Upper lobe of left lung (tissue), 6 donors: ENCODE results near the gene FAM131B. TPM values are rescaled to one million over a fixed set of nuclear protein-coding genes. Genes with fewer than 3 reads are reported as not detected.

Experiments used
- ATAC-seq, 2 donors: fragments of 200-7000 bp; cut with Tn5 transposase; one replicate each; pipeline ENCODE4 v1.9.1; 2022; ENCODE audit warnings: mild to moderate bottlenecking in 2 of 2, moderate library complexity in 2 of 2; ENCODE audit not compliant: low FRiP score in 2 of 2
- DNase-seq, 2 donors: peaks; one replicate each; pipeline ENCODE4 v3.0.0-alpha.2; 2019 to 2020
- H3K27ac ChIP-seq, 4 donors: fragments of 200-600 bp; sonication (generic); one replicate each; pipeline ENCODE4 v1.5.1; 2016 to 2019
- H3K27me3 ChIP-seq, 4 donors: fragments of 200-600 bp; sonication (generic); one replicate each; pipeline ENCODE4 v1.5.1; 2017 to 2019
- H3K36me3 ChIP-seq, 4 donors: fragments of 200-600 bp; sonication (generic); one replicate each; pipeline ENCODE4 v1.5.1; 2016 to 2019
- H3K4me1 ChIP-seq, 4 donors: fragments of 200-600 bp; sonication (generic); one replicate each; pipeline ENCODE4 v1.5.1; 2018 to 2019
- H3K4me3 ChIP-seq, 4 donors: fragments of 200-600 bp; sonication (generic); one replicate each; pipeline ENCODE4 v1.5.1; 2017 to 2019; ENCODE audit warnings: mild to moderate bottlenecking in 2 of 4, moderate library complexity in 1 of 4
- H3K9me3 ChIP-seq, 4 donors: fragments of 200-600 bp; sonication (generic); one replicate each; pipeline ENCODE4 v1.5.1; 2018 to 2019
- CTCF ChIP-seq, 6 experiments: fragments of 450-650 bp in 4 of 6; fragments of 200-600 bp in 2 of 6; sonication (generic) in 2 of 6; IDR thresholded peaks; one replicate each; pipeline ENCODE4 v1.5.1; 2016 to 2019; ENCODE audit warnings: antibody characterized with exemption in 6 of 6
- EP300 ChIP-seq, 4 donors: sonication (generic); formaldehyde crosslinking; IDR thresholded peaks; one replicate each; pipeline ENCODE4 v1.5.1; 2017; ENCODE audit warnings: antibody characterized with exemption in 4 of 4, control low read depth in 2 of 4
- POLR2A ChIP-seq, 4 donors: fragments of 450-650 bp; IDR thresholded peaks; one replicate each; pipeline ENCODE4 v1.5.1; 2016 to 2017; ENCODE audit warnings: antibody characterized with exemption in 4 of 4, mild to moderate bottlenecking in 2 of 4
- POLR2AphosphoS5 ChIP-seq, 2 donors: sonication (generic); formaldehyde crosslinking; IDR thresholded peaks; one replicate each; pipeline ENCODE4 v1.5.1; 2017; ENCODE audit warnings: antibody characterized with exemption in 2 of 2
- WGBS, 2 donors: methylation state at CpG; one replicate each; pipeline ENCODE4 v1.1.5; 2017 to 2018; 5-methylcytosine and 5-hydroxymethylcytosine counted together
- total RNA-seq, 6 donors: library from RNA; depleted of rRNA in 4 of 6; stranded (reverse); fragments of >200 nt in 4 of 6; gene quantifications; one replicate each; pipeline versions ENCODE4 v1.1.0 to v1.2.1, GENCODE V29; 2016 to 2021
- donor health status: DM: no; HTN: no; CAD: no; lungs with moderate emphysema.
- donor health status: DM: no; HTN: yes; CAD: no; lungs with severe emphysema.

FAM131B gene
- total RNA-seq, 6 donors from 2014 or later = 0.59 to 5.7 (median 0.67) TPM; not detected in 1

- Histone ChIP-seq H3K36me3 (peaks cover 25 to 68% (median 53%) of the 10 kb centered on the region in 4 donors), H3K4me3 (no peak overlapping the region), H3K9me3 (no peaks in the 10 kb centered on the region), H3K27ac (peak overlapping the region in 3 of 4 donors; percentile 13 to 39 (median 20)), H3K27me3 (no peaks in the 10 kb centered on the region), H3K4me1 (peaks cover 62 to 99% (median 76%) of the 10 kb centered on the region in 4 donors)
- 84% methylated on average over 8 to 10 of the region's 10 CpGs for WGBS, 2 donors
- ATAC-seq (no peak), DNase-seq (no peak)
- TF ChIP-seq CTCF (IDR thresholded peaks at IDR 0.05) = no peak
- TF ChIP-seq POLR2AphosphoS5 (IDR thresholded peaks at IDR 0.05) = no peak
- no peak for TF ChIP-seq POLR2A (IDR thresholded peaks at IDR 0.05)
- TF ChIP-seq EP300 (IDR thresholded peaks at IDR 0.05) = no peak
Measured at GRCh38 chr7:143388051-143388450, 25.5 kb upstream of the FAM131B start.

- peaks cover 62 to 99% (median 78%) of the 10 kb centered on the region in 4 donors for H3K4me1 ChIP-seq
Measured at GRCh38 chr7:143387156-143387975, 24.9 kb upstream of the FAM131B start.

GRCh38 chr7:143385891-143386781 is 23.6 kb upstream of the FAM131B start:
- peak in 1 of 2 donors; percentile 69 for DNase-seq
- no peaks in the 10 kb centered on the region for H3K27me3 ChIP-seq
- H3K36me3 ChIP-seq = peaks cover 22 to 61% (median 44%) of the 10 kb centered on the region in 4 donors
- H3K9me3 ChIP-seq = no peaks in the 10 kb centered on the region
- 33 to 42% methylated on average over 18 to 19 of the region's 19 CpGs for WGBS, 2 donors
- peak in 1 of 2 donors; percentile 1 for ATAC-seq
- H3K27ac ChIP-seq = peak overlapping the region; percentile 59 to 99 (median 78)
- peaks cover 52 to 96% (median 73%) of the 10 kb centered on the region in 4 donors for H3K4me1 ChIP-seq
- TF ChIP-seq EP300 (IDR thresholded peaks at IDR 0.05) (no peak), POLR2AphosphoS5 (IDR thresholded peaks at IDR 0.05) (no peak), CTCF (IDR thresholded peaks at IDR 0.05) (no peak), POLR2A (IDR thresholded peaks at IDR 0.05) (no peak)
- H3K4me3 ChIP-seq = peak overlapping the region in 1 of 4 donors; percentile 93

More at GRCh38 chr7:143387156-143387975, 24.9 kb upstream of the FAM131B start:
- DNase-seq (no peak), ATAC-seq (no peak)
- TF ChIP-seq EP300 (IDR thresholded peaks at IDR 0.05) (no peak), CTCF (IDR thresholded peaks at IDR 0.05) (no peak), POLR2A (IDR thresholded peaks at IDR 0.05) (no peak), POLR2AphosphoS5 (IDR thresholded peaks at IDR 0.05) (no peak)
- Histone ChIP-seq H3K36me3 (peaks cover 25 to 68% (median 54%) of the 10 kb centered on the region in 4 donors), H3K27me3 (no peaks in the 10 kb centered on the region), H3K27ac (peak overlapping the region; percentile 18 to 99 (median 59)), H3K4me3 (peak overlapping the region in 1 of 4 donors; percentile 19), H3K9me3 (no peaks in the 10 kb centered on the region)
- WGBS, 2 donors = 91 to 96% methylated on average over 7 to 22 of the region's 23 CpGs

GRCh38 chr7:143384661-143385631 is 22.4 kb upstream of the FAM131B start:
- Histone ChIP-seq H3K4me1 (peaks cover 46 to 85% (median 65%) of the 10 kb centered on the region in 4 donors), H3K9me3 (no peaks in the 10 kb centered on the region), H3K36me3 (peaks cover 13 to 49% (median 33%) of the 10 kb centered on the region in 4 donors), H3K27ac (peak overlapping the region; percentile 97 to 99 (median 98)), H3K4me3 (peak overlapping the region; percentile 14 to 99 (median 95)), H3K27me3 (no peaks in the 10 kb centered on the region)
- peak in 1 of 2 donors; percentile 60 for DNase-seq
- TF ChIP-seq CTCF (IDR thresholded peaks at IDR 0.05) = no peak
- TF ChIP-seq POLR2A (IDR thresholded peaks at IDR 0.05) = no peak
- peak; percentile 5 to 46 for TF ChIP-seq POLR2AphosphoS5 (IDR thresholded peaks at IDR 0.05)
- WGBS, 2 donors = 54 to 59% methylated on average over 14 of the region's 14 CpGs
- no peak for ATAC-seq
